ENCODE data around the gene PACS2.

Gene PACS2

GRCh38 chr14:105440992-105441391 lies 126.4 kb downstream of the PACS2 start:
- no peak for DNase-seq (ENCODE audit: low read depth in 2 of 2)

- DNase-seq (ENCODE audit: low read depth in 2 of 2): no peak
Measured at GRCh38 chr14:105442125-105442524, 127.6 kb downstream of the PACS2 start.

GRCh38 chr14:105442834-105443233 lies 128.3 kb downstream of the PACS2 start:
- DNase-seq (ENCODE audit: low read depth in 2 of 2): no peak

GRCh38 chr14:105444859-105445258 lies 130.3 kb downstream of the PACS2 start:
- no peak for DNase-seq (ENCODE audit: low read depth in 2 of 2)

GRCh38 chr14:105445290-105445689 lies 130.7 kb downstream of the PACS2 start:
- no peak for DNase-seq (ENCODE audit: low read depth in 2 of 2)

- DNase-seq (ENCODE audit: low read depth in 2 of 2): no peak
Measured at GRCh38 chr14:105445901-105446845, 131.6 kb downstream of the PACS2 start.

- no peak for DNase-seq (ENCODE audit: low read depth in 2 of 2)
Measured at GRCh38 chr14:105446971-105447370, 132.4 kb downstream of the PACS2 start.
